Activated CD8-positive, alpha-beta memory T cell treated with anti-CD3 and anti-CD28 coated beads for 24 hours (primary cell): Measurements from ENCODE around the gene FASTK.

Experiments used
- DNase-seq: peaks from one replicate; pipeline ENCODE4 v3.0.0-alpha.2; 2020

Gene FASTK

GRCh38 chr7:151080522-151081169 lies at the start of gene FASTK:
FASTK (minus strand) TSS chr7:151080809; CDS start chr7:151080766, 43 bp downstream.
- DNase-seq, result peak; percentile 92

GRCh38 chr7:151129960-151130591 lies 49.5 kb upstream of the FASTK start:
- no peak for DNase-seq

- no peak for DNase-seq
Observed at GRCh38 chr7:151129117-151129959, 48.7 kb upstream of the FASTK start.

- no peak for DNase-seq
Observed at GRCh38 chr7:151128716-151129115, 48.1 kb upstream of the FASTK start.

GRCh38 chr7:151128144-151128543 lies 47.5 kb upstream of the FASTK start:
- no peak for DNase-seq

- no peak for DNase-seq
Observed at GRCh38 chr7:151126491-151127137, 46.0 kb upstream of the FASTK start.

GRCh38 chr7:151125846-151126481 lies 45.4 kb upstream of the FASTK start:
- DNase-seq, result no peak

GRCh38 chr7:151125470-151125845 lies 44.8 kb upstream of the FASTK start:
- no peak for DNase-seq

GRCh38 chr7:151124899-151125399 lies 44.3 kb upstream of the FASTK start:
- no peak for DNase-seq

- DNase-seq, result no peak
Observed at GRCh38 chr7:151124481-151124880, 43.9 kb upstream of the FASTK start.

- peak; percentile 93 for DNase-seq
Observed at GRCh38 chr7:151123822-151124464, 43.3 kb upstream of the FASTK start.

GRCh38 chr7:151123158-151123821 lies 42.7 kb upstream of the FASTK start:
- DNase-seq, result no peak

GRCh38 chr7:151122796-151123157 lies 42.2 kb upstream of the FASTK start:
- no peak for DNase-seq

GRCh38 chr7:151122276-151122675 lies 41.7 kb upstream of the FASTK start:
- no peak for DNase-seq

- no peak for DNase-seq
Observed at GRCh38 chr7:151121380-151122170, 41.0 kb upstream of the FASTK start.

GRCh38 chr7:151120896-151121295 lies 40.3 kb upstream of the FASTK start:
- no peak for DNase-seq

GRCh38 chr7:151119902-151120301 lies 39.3 kb upstream of the FASTK start:
- DNase-seq, result no peak

- no peak for DNase-seq
Observed at GRCh38 chr7:151119055-151119415, 38.4 kb upstream of the FASTK start.

- no peak for DNase-seq
Observed at GRCh38 chr7:151118108-151119054, 37.8 kb upstream of the FASTK start.

- no peak for DNase-seq
Observed at GRCh38 chr7:151117565-151117964, 37.0 kb upstream of the FASTK start.
